A549 (cell line): Measurements from ENCODE around the gene TTLL3. TPM values are rescaled to one million over a fixed set of nuclear protein-coding genes. Genes with fewer than 3 reads are reported as not detected.

Experiments
- ATAC-seq, 2 experiments: fragments of 200-7000 bp in 1 of 2; fragments of >200 bp in 1 of 2; cut with Nextera tagmentation in 1 of 2; cut with Tn5 transposase in 1 of 2; 3 replicates each; pipeline versions ENCODE4 v1.8.0 to v1.9.1; 2018 to 2020; ENCODE audit warnings: mild to moderate bottlenecking in 1 of 2, moderate library complexity in 1 of 2
- CTCF ChIA-PET: fragments of 300-600 bp; sonication (Branson Sonifier 250); formaldehyde crosslinking; extraction: SDS; loops from one replicate; lab custom pipeline; 2021; ENCODE audit warnings: antibody characterized with exemption, inconsistent platforms; lab: Yijun Ruan, JAX
- POLR2A ChIA-PET: fragments of 350-600 bp; formaldehyde crosslinking; extraction: SDS; loops from one replicate; lab custom pipeline; 2021; ENCODE audit warnings: antibody characterized with exemption, inconsistent platforms; lab: Yijun Ruan, JAX
- DNase-seq, 2 experiments: peaks; one replicate each; pipeline versions ENCODE4 v3.0.0 to v3.0.0-alpha.2; 2011 to 2016; ENCODE audit warnings: low read depth in 1 of 2, low spot score in 1 of 2
- FAIRE-seq: peaks from 2 replicates; lab custom pipeline; 2011; peaks lifted over from hg19 to GRCh38; lab: Jason Lieb, UNC
- H3K27ac ChIP-seq, 2 experiments: fragments of >200 bp; sonication (Bioruptor Twin); formaldehyde crosslinking; 3 replicates each; pipeline ENCODE4 v1.5.1; 2016 to 2017
- H3K4me1 ChIP-seq: fragments of >200 bp; sonication (Bioruptor Twin); formaldehyde crosslinking; 3 replicates; pipeline ENCODE4 v1.6.1; 2016
- H3K4me2 ChIP-seq: fragments of >200 bp; sonication (Bioruptor Twin); formaldehyde crosslinking; 3 replicates; pipeline ENCODE4 v1.6.1; 2016
- H3K4me3 ChIP-seq: fragments of >200 bp; sonication (Bioruptor Twin); formaldehyde crosslinking; 3 replicates; pipeline ENCODE4 v1.5.1; 2016
- H3K9me3 ChIP-seq: fragments of >200 bp; sonication (Bioruptor Twin); formaldehyde crosslinking; 3 replicates; pipeline ENCODE4 v1.6.1; 2016
- BHLHE40 ChIP-seq: IDR thresholded peaks from 2 replicates; pipeline ENCODE4 v1.6.1; 2012; ENCODE audit warnings: low read depth, low read length, inconsistent platforms
- CBX8 ChIP-seq: fragments of 200-600 bp; sonication (generic); IDR thresholded peaks from 2 replicates; pipeline ENCODE4 v1.6.1; 2016
- CHD4 ChIP-seq: fragments of 200-600 bp; sonication (generic); IDR thresholded peaks from 2 replicates; pipeline ENCODE4 v1.6.1; 2016; ENCODE audit warnings: antibody characterized with exemption, mild to moderate bottlenecking, borderline replicate concordance
- E2F6 ChIP-seq: IDR thresholded peaks from 2 replicates; pipeline ENCODE4 v1.6.1; 2012; ENCODE audit warnings: low read depth, borderline replicate concordance
- ELK1 ChIP-seq: fragments of 150-350 bp; IDR thresholded peaks from 2 replicates; pipeline ENCODE4 v1.6.1; 2014; ENCODE audit warnings: low read depth, mild to moderate bottlenecking, low read length
- FOXS1 ChIP-seq: fragments of 250-450 bp; sonication (Bioruptor Pico); IDR thresholded peaks from 2 replicates; pipeline ENCODE4 v1.5.0; 2020; ENCODE audit warnings: mild to moderate bottlenecking, moderate library complexity
- GATA3 ChIP-seq: IDR thresholded peaks from 2 replicates; pipeline ENCODE4 v1.6.1; 2012; ENCODE audit warnings: borderline replicate concordance
- HOXA7 ChIP-seq: fragments of 250-450 bp; sonication (Bioruptor Pico); IDR thresholded peaks from 2 replicates; pipeline ENCODE4 v1.5.0; 2020; ENCODE audit warnings: mild to moderate bottlenecking, moderate library complexity
- HOXB13 ChIP-seq: fragments of 250-450 bp; sonication (Bioruptor Pico); IDR thresholded peaks from 2 replicates; pipeline ENCODE4 v1.5.0; 2020; ENCODE audit warnings: low read depth, mild to moderate bottlenecking, moderate library complexity
- KDM1A ChIP-seq: fragments of 200-600 bp; sonication (generic); IDR thresholded peaks from 2 replicates; pipeline ENCODE4 v1.6.1; 2016; ENCODE audit warnings: low read depth, mild to moderate bottlenecking
- MAFK ChIP-seq: fragments of 450-650 bp; IDR thresholded peaks from 2 replicates; pipeline ENCODE4 v1.6.1; 2014; ENCODE audit not compliant: partially characterized antibody
- MAZ ChIP-seq: fragments of 150-350 bp; IDR thresholded peaks from 2 replicates; pipeline ENCODE4 v1.6.1; 2014; ENCODE audit warnings: antibody characterized with exemption, low read depth, low read length, borderline replicate concordance
- NFE2L2 ChIP-seq: fragments of 150-350 bp; conservative IDR thresholded peaks from 2 replicates; pipeline ENCODE4 v1.6.1; 2014; ENCODE audit warnings: low read length
- POLR2AphosphoS2 ChIP-seq: conservative IDR thresholded peaks from 2 replicates; pipeline ENCODE4 v1.6.1; 2012; ENCODE audit warnings: low read length, improper control_type of control experiment, inconsistent platforms
- RAD21 ChIP-seq, 2 experiments: fragments of >200 bp in 1 of 2; sonication (Bioruptor Twin) in 1 of 2; formaldehyde crosslinking in 1 of 2; IDR thresholded peaks in 1 of 2; conservative IDR thresholded peaks in 1 of 2; 2 replicates in 1 of 2; 3 replicates in 1 of 2; pipeline ENCODE4 v1.6.1; 2012 to 2018; ENCODE audit warnings: inconsistent platforms in 1 of 2
- RARB ChIP-seq: fragments of 250-450 bp; sonication (Bioruptor Pico); IDR thresholded peaks from 2 replicates; pipeline ENCODE4 v1.8.0; 2021; ENCODE audit warnings: mild to moderate bottlenecking, moderate library complexity
- RCOR1 ChIP-seq: fragments of 150-350 bp; IDR thresholded peaks from 2 replicates; pipeline ENCODE4 v1.6.1; 2014; ENCODE audit warnings: antibody characterized with exemption, low read length, low read depth
- RFX5 ChIP-seq: fragments of 450-650 bp; IDR thresholded peaks from 2 replicates; pipeline ENCODE4 v1.7.1; 2014; ENCODE audit warnings: antibody characterized with exemption, mild to moderate bottlenecking, moderate library complexity
- RNF2 ChIP-seq: fragments of 200-600 bp; sonication (generic); IDR thresholded peaks from 2 replicates; pipeline ENCODE4 v1.6.1; 2016; ENCODE audit warnings: low read depth, mild to moderate bottlenecking, antibody characterized with exemption, moderate library complexity, borderline replicate concordance
- ZC3H11A ChIP-seq: fragments of 450-650 bp; IDR thresholded peaks from 2 replicates; pipeline ENCODE4 v1.6.1; 2014; ENCODE audit warnings: antibody characterized with exemption, mild to moderate bottlenecking
- ZSCAN20 ChIP-seq: fragments of 250-450 bp; sonication (Bioruptor Pico); IDR thresholded peaks from 2 replicates; pipeline ENCODE4 v1.8.0; 2022; ENCODE audit warnings: mild to moderate bottlenecking, moderate library complexity
- WGBS: methylation state at CpG from one replicate; pipeline ENCODE4 v1.1.6; 2017; ENCODE audit errors: missing lambda C conversion rate; 5-methylcytosine and 5-hydroxymethylcytosine counted together
- polyA plus RNA-seq, 4 experiments: library from polyadenylated mRNA; depleted of rRNA in 3 of 4; stranded (reverse); fragments of >200 nt; fragmentation: RNase III in 1 of 4; extraction: RNeasy Plus Mini Kit Qiagen cat#74134 plus additional on column Dnase treatment in 1 of 4; gene quantifications; 2 replicates in 3 of 4; 3 replicates in 1 of 4; pipeline ENCODE4 v1.2.3, GENCODE V29; 2011 to 2017
- TF ChIP-seq, protein P1 (sequence below): fragments of >200 bp; sonication (Bioruptor Twin); formaldehyde crosslinking; IDR thresholded peaks from 3 replicates; pipeline ENCODE4 v1.5.1; 2016
- TF ChIP-seq, protein P2 (sequence below): IDR thresholded peaks from 2 replicates; pipeline ENCODE4 v1.6.1; 2012
- TF ChIP-seq, protein P3 (sequence below): IDR thresholded peaks from 2 replicates; pipeline ENCODE4 v1.6.1; 2012
- TF ChIP-seq, protein P4 (sequence below): fragments of 250-450 bp; sonication (Bioruptor Pico); IDR thresholded peaks from 2 replicates; pipeline ENCODE4 v1.5.0; 2021; ENCODE audit warnings: mild to moderate bottlenecking, moderate library complexity, borderline replicate concordance

TTLL3 gene
- polyA plus RNA-seq, 2 of the 4 experiments (the other 2 are of a cell fraction): 10.3 to 13.0 TPM

DNA sequence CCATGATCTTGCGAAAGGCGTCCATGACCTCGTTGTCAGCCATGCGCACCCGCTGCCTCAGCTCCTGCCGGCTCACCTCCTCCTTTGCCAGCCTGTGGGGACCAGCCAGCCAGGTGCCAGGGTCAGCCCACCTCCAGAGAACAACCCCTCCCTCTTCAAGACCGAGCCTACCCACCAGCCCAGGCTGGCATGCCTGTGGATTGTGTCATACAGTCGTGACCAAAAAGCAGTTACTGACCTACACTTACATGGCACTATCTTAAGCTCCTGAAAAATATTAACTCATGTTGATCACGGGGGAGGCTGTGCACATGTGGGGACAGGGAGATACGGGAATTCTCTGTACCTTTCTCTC lies 29.6 kb upstream of the TTLL3 start:
- no peak for TF ChIP-seq CBX8
- TF ChIP-seq MAZ: no peak
- TF ChIP-seq POLR2AphosphoS2: no peak
- no peak for TF ChIP-seq RAD21 (conservative IDR thresholded peaks at IDR 0.05 in 1 of 2, IDR thresholded peaks at IDR 0.05 in 1 of 2)
- no peak for TF ChIP-seq HOXA7 (CRISPR knock-in tag)
- no peak for TF ChIP-seq FOXS1 (CRISPR knock-in tag)
- TF ChIP-seq E2F6: no peak
- no peak for TF ChIP-seq ZSCAN20 (CRISPR knock-in tag)
- TF ChIP-seq, protein P1, sequence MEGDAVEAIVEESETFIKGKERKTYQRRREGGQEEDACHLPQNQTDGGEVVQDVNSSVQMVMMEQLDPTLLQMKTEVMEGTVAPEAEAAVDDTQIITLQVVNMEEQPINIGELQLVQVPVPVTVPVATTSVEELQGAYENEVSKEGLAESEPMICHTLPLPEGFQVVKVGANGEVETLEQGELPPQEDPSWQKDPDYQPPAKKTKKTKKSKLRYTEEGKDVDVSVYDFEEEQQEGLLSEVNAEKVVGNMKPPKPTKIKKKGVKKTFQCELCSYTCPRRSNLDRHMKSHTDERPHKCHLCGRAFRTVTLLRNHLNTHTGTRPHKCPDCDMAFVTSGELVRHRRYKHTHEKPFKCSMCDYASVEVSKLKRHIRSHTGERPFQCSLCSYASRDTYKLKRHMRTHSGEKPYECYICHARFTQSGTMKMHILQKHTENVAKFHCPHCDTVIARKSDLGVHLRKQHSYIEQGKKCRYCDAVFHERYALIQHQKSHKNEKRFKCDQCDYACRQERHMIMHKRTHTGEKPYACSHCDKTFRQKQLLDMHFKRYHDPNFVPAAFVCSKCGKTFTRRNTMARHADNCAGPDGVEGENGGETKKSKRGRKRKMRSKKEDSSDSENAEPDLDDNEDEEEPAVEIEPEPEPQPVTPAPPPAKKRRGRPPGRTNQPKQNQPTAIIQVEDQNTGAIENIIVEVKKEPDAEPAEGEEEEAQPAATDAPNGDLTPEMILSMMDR: no peak
- TF ChIP-seq KDM1A: no peak
- TF ChIP-seq ELK1: no peak
- TF ChIP-seq RARB: no peak
- no peak for TF ChIP-seq RFX5
- TF ChIP-seq NFE2L2: no peak
- TF ChIP-seq, protein P2, sequence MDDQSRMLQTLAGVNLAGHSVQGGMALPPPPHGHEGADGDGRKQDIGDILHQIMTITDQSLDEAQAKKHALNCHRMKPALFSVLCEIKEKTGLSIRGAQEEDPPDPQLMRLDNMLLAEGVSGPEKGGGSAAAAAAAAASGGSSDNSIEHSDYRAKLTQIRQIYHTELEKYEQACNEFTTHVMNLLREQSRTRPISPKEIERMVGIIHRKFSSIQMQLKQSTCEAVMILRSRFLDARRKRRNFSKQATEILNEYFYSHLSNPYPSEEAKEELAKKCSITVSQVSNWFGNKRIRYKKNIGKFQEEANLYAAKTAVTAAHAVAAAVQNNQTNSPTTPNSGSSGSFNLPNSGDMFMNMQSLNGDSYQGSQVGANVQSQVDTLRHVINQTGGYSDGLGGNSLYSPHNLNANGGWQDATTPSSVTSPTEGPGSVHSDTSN: no peak
- no peak for TF ChIP-seq MAFK
- TF ChIP-seq BHLHE40: no peak
- TF ChIP-seq RNF2: no peak
- TF ChIP-seq, protein P3, sequence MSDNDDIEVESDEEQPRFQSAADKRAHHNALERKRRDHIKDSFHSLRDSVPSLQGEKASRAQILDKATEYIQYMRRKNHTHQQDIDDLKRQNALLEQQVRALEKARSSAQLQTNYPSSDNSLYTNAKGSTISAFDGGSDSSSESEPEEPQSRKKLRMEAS: no peak
- Histone ChIP-seq H3K4me2 (no peak overlapping the region), H3K27ac (no peak overlapping the region), H3K4me3 (no peak overlapping the region), H3K9me3 (no peaks in the 10 kb centered on the region), H3K4me1 (no peaks in the 10 kb centered on the region)
- no peak for FAIRE-seq
- CTCF ChIA-PET: interaction anchor here (0.7 to 1.1 kb wide), 3 partner anchors 16 to 166 kb away, joined by 3 to 5 read pairs (median 3); no protein-coding TSS in a partner anchor
- WGBS: 88% methylated on average over 10 of the region's 10 CpGs
- POLR2A ChIA-PET: no interaction called here
- no peak for ATAC-seq
- DNase-seq: no peak

GRCh38 chr3:9780910-9781309 lies 29.2 kb upstream of the TTLL3 start:
- DNase-seq (no peak), FAIRE-seq (no peak), ATAC-seq (no peak)
- Histone ChIP-seq H3K27ac (no peak overlapping the region), H3K4me2 (no peak overlapping the region), H3K4me1 (no peaks in the 10 kb centered on the region), H3K9me3 (no peaks in the 10 kb centered on the region), H3K4me3 (no peak overlapping the region)
- CTCF ChIA-PET: interaction anchor here (0.7 to 1.1 kb wide), 3 partner anchors 16 to 166 kb away, joined by 3 to 5 read pairs (median 3); no protein-coding TSS in a partner anchor
- POLR2A ChIA-PET: interaction anchor here (0.7 kb wide), 1 partner anchor 165 kb away, joined by 6 read pairs; no protein-coding TSS in a partner anchor
- 92% methylated on average over 4 of the region's 4 CpGs for WGBS
- TF ChIP-seq ZC3H11A: no peak
- TF ChIP-seq, protein P1: no peak
- no peak for TF ChIP-seq HOXB13 (CRISPR knock-in tag)
- TF ChIP-seq ELK1: no peak
- TF ChIP-seq RCOR1: no peak
- TF ChIP-seq BHLHE40: no peak
- no peak for TF ChIP-seq CHD4
- no peak for TF ChIP-seq POLR2AphosphoS2
- TF ChIP-seq, protein P4, sequence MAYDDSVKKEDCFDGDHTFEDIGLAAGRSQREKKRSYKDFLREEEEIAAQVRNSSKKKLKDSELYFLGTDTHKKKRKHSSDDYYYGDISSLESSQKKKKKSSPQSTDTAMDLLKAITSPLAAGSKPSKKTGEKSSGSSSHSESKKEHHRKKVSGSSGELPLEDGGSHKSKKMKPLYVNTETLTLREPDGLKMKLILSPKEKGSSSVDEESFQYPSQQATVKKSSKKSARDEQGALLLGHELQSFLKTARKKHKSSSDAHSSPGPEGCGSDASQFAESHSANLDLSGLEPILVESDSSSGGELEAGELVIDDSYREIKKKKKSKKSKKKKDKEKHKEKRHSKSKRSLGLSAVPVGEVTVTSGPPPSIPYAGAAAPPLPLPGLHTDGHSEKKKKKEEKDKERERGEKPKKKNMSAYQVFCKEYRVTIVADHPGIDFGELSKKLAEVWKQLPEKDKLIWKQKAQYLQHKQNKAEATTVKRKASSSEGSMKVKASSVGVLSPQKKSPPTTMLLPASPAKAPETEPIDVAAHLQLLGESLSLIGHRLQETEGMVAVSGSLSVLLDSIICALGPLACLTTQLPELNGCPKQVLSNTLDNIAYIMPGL: no peak
- TF ChIP-seq GATA3: no peak
- TF ChIP-seq, protein P2: no peak
